LNCAP (cell line): Measurements from ENCODE around the gene VWA5B2.

Experiments used
- CTCF ChIP-seq: fragments of 450-650 bp; IDR thresholded peaks from 2 replicates; pipeline ENCODE4 v1.5.1; 2017; ENCODE audit warnings: mild to moderate bottlenecking

VWA5B2 gene

GRCh38 chr3:184186902-184187207 is 42.5 kb upstream of the VWA5B2 start:
- TF ChIP-seq CTCF, result no peak

- no peak for TF ChIP-seq CTCF
Measured at GRCh38 chr3:184188080-184188479, 41.3 kb upstream of the VWA5B2 start.

GRCh38 chr3:184189421-184189820 is 40.0 kb upstream of the VWA5B2 start:
- TF ChIP-seq CTCF, result no peak

GRCh38 chr3:184192889-184193288 is 36.5 kb upstream of the VWA5B2 start:
- no peak for TF ChIP-seq CTCF

GRCh38 chr3:184193991-184194539 is 35.3 kb upstream of the VWA5B2 start:
- TF ChIP-seq CTCF, result no peak

GRCh38 chr3:184196536-184196935 is 32.8 kb upstream of the VWA5B2 start:
- TF ChIP-seq CTCF, result no peak

- TF ChIP-seq CTCF, result no peak
Measured at GRCh38 chr3:184198509-184198908, 30.9 kb upstream of the VWA5B2 start.

GRCh38 chr3:184200825-184201224 is 28.6 kb upstream of the VWA5B2 start:
- TF ChIP-seq CTCF, result no peak
